K562 (cell line): Measurements from ENCODE around the gene METTL15. TPM values are rescaled to one million over a fixed set of nuclear protein-coding genes. Genes with fewer than 3 reads are reported as not detected.

Experiments
- BCL6 ChIP-seq: fragments of 250-450 bp; sonication (Bioruptor Pico); IDR thresholded peaks from 2 replicates; pipeline ENCODE4 v1.4.0; 2020
- BRCA1 ChIP-seq, 2 experiments: fragments of 450-650 bp in 1 of 2; sonication (generic) in 1 of 2; formaldehyde crosslinking in 1 of 2; IDR thresholded peaks; 2 replicates each; pipeline versions ENCODE4 v1.5.0 to v1.6.1; 2017 to 2020; ENCODE audit warnings: mild to moderate bottlenecking in 1 of 2, missing genetic modification reagents in 1 of 2
- CGGBP1 ChIP-seq: fragments of 250-450 bp; sonication (Bioruptor Pico); IDR thresholded peaks from 2 replicates; pipeline ENCODE4 v1.9.0; 2021; ENCODE audit warnings: mild to moderate bottlenecking
- CHD2 ChIP-seq: IDR thresholded peaks from 2 replicates; pipeline ENCODE4 v1.6.1; 2011; ENCODE audit warnings: low read depth, low read length
- E2F5 ChIP-seq: sonication (generic); formaldehyde crosslinking; IDR thresholded peaks from 2 replicates; pipeline ENCODE4 v1.8.0; 2022; ENCODE audit warnings: mild to moderate bottlenecking, missing genetic modification reagents
- ELF1 ChIP-seq: fragments of 200-800 bp; sonication (Bioruptor generic); IDR thresholded peaks from 2 replicates; pipeline ENCODE4 v1.6.1; 2016; ENCODE audit warnings: missing genetic modification characterization, missing compliant biosample characterization
- ILK ChIP-seq: fragments of 450-650 bp; IDR thresholded peaks from 2 replicates; pipeline ENCODE4 v1.6.1; 2016; ENCODE audit warnings: missing genetic modification characterization, low read depth, mild to moderate bottlenecking, missing compliant biosample characterization, moderate library complexity, borderline replicate concordance
- MAFK ChIP-seq: IDR thresholded peaks from 2 replicates; pipeline ENCODE4 v1.6.1; 2011; ENCODE audit warnings: low read length, improper control_type of control experiment
- PBX2 ChIP-seq, 2 experiments: IDR thresholded peaks in 1 of 2; conservative IDR thresholded peaks in 1 of 2; 2 replicates each; pipeline ENCODE4 v1.6.1; 2016; ENCODE audit warnings: low read depth in 2 of 2, mild to moderate bottlenecking in 1 of 2, missing compliant biosample characterization in 1 of 2, missing genetic modification characterization in 1 of 2, moderate library complexity in 1 of 2
- SIN3A ChIP-seq, 2 experiments: fragments of 150-350 bp in 1 of 2; IDR thresholded peaks; 2 replicates each; pipeline ENCODE4 v1.6.1; 2011 to 2016; ENCODE audit warnings: borderline replicate concordance in 2 of 2, low read depth in 2 of 2, low read length in 2 of 2, mild to moderate bottlenecking in 2 of 2, moderate library complexity in 2 of 2; ENCODE audit not compliant: control insufficient read depth in 1 of 2
- SIX5 ChIP-seq, 2 experiments: IDR thresholded peaks; 2 replicates each; pipeline ENCODE4 v1.6.1; 2011; ENCODE audit warnings: low read length in 2 of 2, borderline replicate concordance in 1 of 2, low read depth in 1 of 2, mild to moderate bottlenecking in 1 of 2, moderate library complexity in 1 of 2; ENCODE audit not compliant: insufficient read depth in 1 of 2
- TFE3 ChIP-seq: fragments of 450-650 bp; formaldehyde crosslinking; IDR thresholded peaks from 2 replicates; pipeline ENCODE4 v1.4.0; 2020; ENCODE audit warnings: mild to moderate bottlenecking, mixed read lengths
- ZNF146 ChIP-seq: IDR thresholded peaks from one replicate; pipeline ENCODE4 v1.6.1; 2018; ENCODE audit warnings: missing compliant biosample characterization; ENCODE audit not compliant: unreplicated experiment
- ZNF551 ChIP-seq: fragments of 250-450 bp; sonication (Bioruptor Pico); IDR thresholded peaks from 2 replicates; pipeline ENCODE4 v1.5.0; 2021; ENCODE audit warnings: mild to moderate bottlenecking, moderate library complexity
- ZNF696 ChIP-seq: fragments of 250-450 bp; sonication (Bioruptor Pico); conservative IDR thresholded peaks from 2 replicates; pipeline ENCODE4 v1.4.0; 2020; ENCODE audit warnings: mild to moderate bottlenecking, moderate library complexity
- polyA plus RNA-seq, 8 experiments: library from polyadenylated mRNA; depleted of rRNA in 4 of 8; stranded (reverse) in 5 of 8; unstranded in 3 of 8; fragments of >200 nt; fragmentation: Nextera tagmentation in 2 of 8; fragmentation: Illumina TruSeq in 1 of 8; extraction: Ambion mirVana in 2 of 8; extraction: Trizol in 1 of 8; gene quantifications; 2 replicates each; pipeline versions ENCODE4 v1.2.1 to v1.2.3, GENCODE V29; 2011 to 2014; ENCODE audit warnings: inconsistent platforms in 1 of 8, missing spikeins in 1 of 8
- total RNA-seq, 7 experiments: library from RNA; depleted of rRNA in 6 of 7; stranded (reverse); fragments of >200 nt in 6 of 7; fragmentation: Illumina TruSeq in 2 of 7; extraction: Trizol in 2 of 7; gene quantifications; 2 replicates each; pipeline versions ENCODE4 v1.2.1 to v1.2.3, GENCODE V29; 2011 to 2021; ENCODE audit warnings: low replicate concordance in 1 of 7

The METTL15 gene
- total and polyA plus RNA-seq, 9 of the 15 experiments (the other 6 are each of a cell fraction or from before 2014, with no cell fraction given): 10.7 to 21.7 (median 15.9) TPM

GRCh38 chr11:28107750-28108618 lies at the start of gene METTL15, which contains the start of gene KIF18A (continued):
- TF ChIP-seq PBX2 (CRISPR knock-in tag; IDR thresholded peaks at IDR 0.05; ENCODE audit: low read depth): no peak
- TF ChIP-seq PBX2 (tag; conservative IDR thresholded peaks at IDR 0.05; ENCODE audit: low read depth): no peak
- no peak for TF ChIP-seq BCL6 (CRISPR knock-in tag)
- TF ChIP-seq ZNF146 (CRISPR knock-in tag): no peak
- TF ChIP-seq SIN3A (IDR thresholded peaks at IDR 0.05; ENCODE audit: borderline replicate concordance in 2 of 2, control insufficient read depth in 1 of 2, low read depth in 2 of 2, low read length in 2 of 2): peak; percentile 55 to 72; a peak in 2 of 4 replicates
- no peak for TF ChIP-seq ZNF551 (CRISPR knock-in tag)
- 0 out of 2 replicates have a peak, but pooled peaks have one; percentile 2 for TF ChIP-seq MAFK
- TF ChIP-seq TFE3 (CRISPR knock-in tag): no peak
- TF ChIP-seq ILK: no peak
- TF ChIP-seq CGGBP1 (CRISPR knock-in tag): peak; percentile 31; the same call in 1 of the 2 replicates
- TF ChIP-seq SIX5 (IDR thresholded peaks at IDR 0.05; ENCODE audit: borderline replicate concordance in 1 of 2, insufficient read depth in 1 of 2, low read depth in 1 of 2, low read length in 2 of 2): no peak
- no peak for TF ChIP-seq ZNF696
- TF ChIP-seq BRCA1 (IDR thresholded peaks at IDR 0.05): no peak
- TF ChIP-seq BRCA1 (CRISPR knock-in tag; IDR thresholded peaks at IDR 0.05): no peak
- no peak for TF ChIP-seq CHD2
- TF ChIP-seq E2F5 (CRISPR knock-in tag): peak; percentile 72; the same call in 1 of the 2 replicates
- peak; percentile 63 for TF ChIP-seq ELF1
